ENCODE results near the gene CCDC34. TPM values are rescaled to one million over a fixed set of nuclear protein-coding genes. Genes with fewer than 3 reads are reported as not detected.

Gene CCDC34
- total RNA-seq, 3 donors from 2014 or later (not counting 1 experiment from before 2014, with no cell fraction given): 0.99 to 3.0 (median 1.2) TPM

- no peaks in the 10 kb centered on the region for H3K36me3 Mint-ChIP-seq
- no peak overlapping the region for H3K4me3 Mint-ChIP-seq
- no peak overlapping the region for H3K4me3 ChIP-seq (ENCODE audit: low read length)
- no peak for DNase-seq
- intact Hi-C loops (cut with micrococcal nuclease): no loop called here
- H3K27me3 Mint-ChIP-seq (ENCODE audit: low read depth in 2 of 2): no peaks in the 10 kb centered on the region
- TF ChIP-seq, protein P1, sequence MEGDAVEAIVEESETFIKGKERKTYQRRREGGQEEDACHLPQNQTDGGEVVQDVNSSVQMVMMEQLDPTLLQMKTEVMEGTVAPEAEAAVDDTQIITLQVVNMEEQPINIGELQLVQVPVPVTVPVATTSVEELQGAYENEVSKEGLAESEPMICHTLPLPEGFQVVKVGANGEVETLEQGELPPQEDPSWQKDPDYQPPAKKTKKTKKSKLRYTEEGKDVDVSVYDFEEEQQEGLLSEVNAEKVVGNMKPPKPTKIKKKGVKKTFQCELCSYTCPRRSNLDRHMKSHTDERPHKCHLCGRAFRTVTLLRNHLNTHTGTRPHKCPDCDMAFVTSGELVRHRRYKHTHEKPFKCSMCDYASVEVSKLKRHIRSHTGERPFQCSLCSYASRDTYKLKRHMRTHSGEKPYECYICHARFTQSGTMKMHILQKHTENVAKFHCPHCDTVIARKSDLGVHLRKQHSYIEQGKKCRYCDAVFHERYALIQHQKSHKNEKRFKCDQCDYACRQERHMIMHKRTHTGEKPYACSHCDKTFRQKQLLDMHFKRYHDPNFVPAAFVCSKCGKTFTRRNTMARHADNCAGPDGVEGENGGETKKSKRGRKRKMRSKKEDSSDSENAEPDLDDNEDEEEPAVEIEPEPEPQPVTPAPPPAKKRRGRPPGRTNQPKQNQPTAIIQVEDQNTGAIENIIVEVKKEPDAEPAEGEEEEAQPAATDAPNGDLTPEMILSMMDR (IDR thresholded peaks at IDR 0.05): no peak
- no peak overlapping the region for H3K27ac Mint-ChIP-seq
- ATAC-seq: no peak
- no peaks in the 10 kb centered on the region for H3K4me1 Mint-ChIP-seq
- no peaks in the 10 kb centered on the region for H3K27me3 ChIP-seq (ENCODE audit: control insufficient read depth, insufficient read depth, low read length)
- peaks cover 3% of the 10 kb centered on the region for H3K9me3 ChIP-seq (ENCODE audit: control insufficient read depth, insufficient read depth, low read length)
- H3K4me1 ChIP-seq (ENCODE audit: control insufficient read depth, insufficient read depth, low read length): no peaks in the 10 kb centered on the region
- no peak overlapping the region for H3K27ac ChIP-seq (ENCODE audit: low read length)
- no peaks in the 10 kb centered on the region for H3K36me3 ChIP-seq (ENCODE audit: control insufficient read depth, insufficient read depth, low read length)
- peaks cover 5 to 6% of the 10 kb centered on the region in 2 donors for H3K9me3 Mint-ChIP-seq
Observed at GRCh38 chr11:27307232-27307631, 55.8 kb downstream of the CCDC34 start.

- intact Hi-C loops (cut with micrococcal nuclease): no loop called here
- peaks cover 6 to 7% of the 10 kb centered on the region in 2 donors for H3K9me3 Mint-ChIP-seq
- Histone ChIP-seq H3K27ac (ENCODE audit: low read length) (no peak overlapping the region), H3K27me3 (ENCODE audit: control insufficient read depth, insufficient read depth, low read length) (no peaks in the 10 kb centered on the region), H3K9me3 (ENCODE audit: control insufficient read depth, insufficient read depth, low read length) (peaks cover 3% of the 10 kb centered on the region), H3K4me1 (ENCODE audit: control insufficient read depth, insufficient read depth, low read length) (no peaks in the 10 kb centered on the region), H3K36me3 (ENCODE audit: control insufficient read depth, insufficient read depth, low read length) (no peaks in the 10 kb centered on the region), H3K4me3 (ENCODE audit: low read length) (no peak overlapping the region)
- H3K4me1 Mint-ChIP-seq: no peaks in the 10 kb centered on the region
- ATAC-seq (no peak), DNase-seq (no peak)
- no peak overlapping the region for H3K27ac Mint-ChIP-seq
- no peaks in the 10 kb centered on the region for H3K36me3 Mint-ChIP-seq
- 91% methylated on average over 3 of the region's 3 CpGs for WGBS (ENCODE audit: insufficient coverage)
- TF ChIP-seq, protein P1 (IDR thresholded peaks at IDR 0.05): no peak
- no peak overlapping the region for H3K4me3 Mint-ChIP-seq
- H3K27me3 Mint-ChIP-seq (ENCODE audit: low read depth in 2 of 2): no peaks in the 10 kb centered on the region
Observed at GRCh38 chr11:27305751-27306150, 57.3 kb downstream of the CCDC34 start.

GRCh38 chr11:27304514-27304913, 58.5 kb downstream of the CCDC34 start:
- no peaks in the 10 kb centered on the region for H3K4me1 ChIP-seq (ENCODE audit: control insufficient read depth, insufficient read depth, low read length)
- H3K27me3 ChIP-seq (ENCODE audit: control insufficient read depth, insufficient read depth, low read length): no peaks in the 10 kb centered on the region
- WGBS (ENCODE audit: insufficient coverage): 96% methylated on average over 8 of the region's 8 CpGs
- H3K27me3 Mint-ChIP-seq (ENCODE audit: low read depth in 2 of 2): no peaks in the 10 kb centered on the region
- no peak overlapping the region for H3K27ac ChIP-seq (ENCODE audit: low read length)
- DNase-seq (no peak), ATAC-seq (no peak)
- no peaks in the 10 kb centered on the region for H3K4me1 Mint-ChIP-seq
- H3K4me3 Mint-ChIP-seq: no peak overlapping the region
- peaks cover 3% of the 10 kb centered on the region for H3K9me3 ChIP-seq (ENCODE audit: control insufficient read depth, insufficient read depth, low read length)
- no peak overlapping the region for H3K4me3 ChIP-seq (ENCODE audit: low read length)
- intact Hi-C loops (cut with micrococcal nuclease): no loop called here
- peaks cover 6 to 7% of the 10 kb centered on the region in 2 donors for H3K9me3 Mint-ChIP-seq
- TF ChIP-seq, protein P1 (IDR thresholded peaks at IDR 0.05): no peak
- H3K27ac Mint-ChIP-seq: no peak overlapping the region
- H3K36me3 Mint-ChIP-seq: no peaks in the 10 kb centered on the region
- no peaks in the 10 kb centered on the region for H3K36me3 ChIP-seq (ENCODE audit: control insufficient read depth, insufficient read depth, low read length)

DNA sequence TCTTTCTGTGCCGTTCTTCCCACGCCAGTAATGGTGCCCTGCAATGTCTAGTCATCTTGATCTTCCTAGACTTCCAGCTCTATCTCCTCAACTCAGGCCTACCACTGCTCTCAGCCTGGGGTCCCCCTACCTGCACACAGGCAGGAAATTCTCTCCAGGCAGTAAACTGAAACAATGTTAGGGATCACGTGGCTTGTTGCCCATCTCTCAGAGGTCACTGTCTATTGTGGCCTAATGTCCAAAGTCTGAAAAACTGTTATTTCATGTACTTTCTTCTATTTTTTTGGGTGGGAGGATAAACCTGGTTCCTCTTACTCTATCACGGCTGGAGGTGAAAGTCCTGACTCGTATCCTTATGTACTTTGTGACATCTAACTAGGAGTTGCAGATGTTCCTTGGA, 59.1 kb downstream of the CCDC34 start:
- no peak for ATAC-seq
- H3K27ac ChIP-seq (ENCODE audit: low read length): no peak overlapping the region
- H3K27me3 ChIP-seq (ENCODE audit: control insufficient read depth, insufficient read depth, low read length): no peaks in the 10 kb centered on the region
- Mint-ChIP-seq H3K9me3 (peaks cover 6 to 7% of the 10 kb centered on the region in 2 donors), H3K27me3 (ENCODE audit: low read depth in 2 of 2) (no peaks in the 10 kb centered on the region), H3K36me3 (no peaks in the 10 kb centered on the region), H3K4me3 (no peak overlapping the region), H3K4me1 (no peaks in the 10 kb centered on the region), H3K27ac (no peak overlapping the region)
- no peak overlapping the region for H3K4me3 ChIP-seq (ENCODE audit: low read length)
- intact Hi-C loops (cut with micrococcal nuclease): no loop called here
- 97% methylated on average over 5 of the region's 5 CpGs for WGBS (ENCODE audit: insufficient coverage)
- H3K36me3 ChIP-seq (ENCODE audit: control insufficient read depth, insufficient read depth, low read length): no peaks in the 10 kb centered on the region
- H3K9me3 ChIP-seq (ENCODE audit: control insufficient read depth, insufficient read depth, low read length): peaks cover 3% of the 10 kb centered on the region
- no peak for DNase-seq
- no peaks in the 10 kb centered on the region for H3K4me1 ChIP-seq (ENCODE audit: control insufficient read depth, insufficient read depth, low read length)
- TF ChIP-seq, protein P1 (IDR thresholded peaks at IDR 0.05): no peak
